ENCODE data around the gene TMED7. TPM values are rescaled to one million over a fixed set of nuclear protein-coding genes. Genes with fewer than 3 reads are reported as not detected.

The TMED7 gene
- total RNA-seq, 3 donors from 2014 or later = 89.0 to 113 (median 104) TPM

DNA sequence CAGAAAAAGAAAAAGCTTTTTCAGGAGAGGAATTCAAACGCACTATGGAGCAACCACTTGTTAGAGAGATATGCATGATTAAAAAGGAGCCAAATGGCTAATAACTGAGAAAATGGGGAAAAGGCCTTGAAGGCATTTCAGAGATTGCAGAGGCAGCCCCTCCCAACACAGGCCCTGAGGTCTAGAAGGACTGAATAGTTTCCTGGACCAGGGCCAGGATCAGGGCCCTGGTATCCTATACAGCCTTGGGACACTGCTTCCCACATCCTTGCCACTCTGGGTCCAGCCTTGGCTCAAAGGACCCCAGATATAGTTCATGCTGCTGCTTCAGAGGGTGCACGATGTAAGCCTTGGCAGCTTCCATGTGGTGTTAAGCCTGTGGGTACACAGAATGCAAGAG lies 60.6 kb downstream of the TMED7 start:
- no peak for ATAC-seq
- no peak for DNase-seq

More for the DNA sequence above, 60.6 kb downstream of the TMED7 start:
- intact Hi-C loops (cut with DNase I, micrococcal nuclease) = no loop called here
- Histone ChIP-seq H3K4me1 (ENCODE audit: low read depth) (no peaks in the 10 kb centered on the region), H3K36me3 (ENCODE audit: low read depth) (no peaks in the 10 kb centered on the region), H3K9me3 (no peaks in the 10 kb centered on the region), H3K4me3 (no peak overlapping the region)
- TF ChIP-seq, protein P1, sequence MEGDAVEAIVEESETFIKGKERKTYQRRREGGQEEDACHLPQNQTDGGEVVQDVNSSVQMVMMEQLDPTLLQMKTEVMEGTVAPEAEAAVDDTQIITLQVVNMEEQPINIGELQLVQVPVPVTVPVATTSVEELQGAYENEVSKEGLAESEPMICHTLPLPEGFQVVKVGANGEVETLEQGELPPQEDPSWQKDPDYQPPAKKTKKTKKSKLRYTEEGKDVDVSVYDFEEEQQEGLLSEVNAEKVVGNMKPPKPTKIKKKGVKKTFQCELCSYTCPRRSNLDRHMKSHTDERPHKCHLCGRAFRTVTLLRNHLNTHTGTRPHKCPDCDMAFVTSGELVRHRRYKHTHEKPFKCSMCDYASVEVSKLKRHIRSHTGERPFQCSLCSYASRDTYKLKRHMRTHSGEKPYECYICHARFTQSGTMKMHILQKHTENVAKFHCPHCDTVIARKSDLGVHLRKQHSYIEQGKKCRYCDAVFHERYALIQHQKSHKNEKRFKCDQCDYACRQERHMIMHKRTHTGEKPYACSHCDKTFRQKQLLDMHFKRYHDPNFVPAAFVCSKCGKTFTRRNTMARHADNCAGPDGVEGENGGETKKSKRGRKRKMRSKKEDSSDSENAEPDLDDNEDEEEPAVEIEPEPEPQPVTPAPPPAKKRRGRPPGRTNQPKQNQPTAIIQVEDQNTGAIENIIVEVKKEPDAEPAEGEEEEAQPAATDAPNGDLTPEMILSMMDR (IDR thresholded peaks at IDR 0.05) = no peak

Other genes starting within 250 kb of the TMED7 start
- 10 to 100 TPM; 31.1 to 37.7 (median 33.5) TPM for gene FEM1C, start 81.3 kb downstream of the TMED7 start, total RNA-seq
- 1 to 10 TPM; 1.9 to 4.3 (median 3.5) TPM for gene TICAM2, start 23.6 kb downstream of the TMED7 start, total RNA-seq
- gene CDO1, start 190.6 kb upstream of the TMED7 start, total RNA-seq = 1 to 10 TPM in 2 of 3 donors, not detected in 1; 2.0 to 3.0 TPM
- gene ATG12, start 215.5 kb upstream of the TMED7 start, total RNA-seq = 10 to 100 TPM; 31.9 to 39.2 (median 37.5) TPM
- 10 to 100 TPM; 75.5 to 94.8 (median 76.2) TPM for gene AP3S1, start 215.9 kb upstream of the TMED7 start, total RNA-seq